NCI-H748 treated with DMSO at 0.1 percent for 48 hours (cell line): Measurements from ENCODE around the gene RELL1.
A peak's percentile ranks its signal among the peaks of the same experiment; 100 is the strongest.
"Not testable (repeated sequence)": the region's sequence is repeated elsewhere in the genome, so short reads cannot be mapped to it uniquely, and the experiment has no call there.

Source experiments
- DNase-seq: peaks from one replicate; lab custom pipeline; 2025; lab: John Stamatoyannopoulos, UW

Gene RELL1

GRCh38 chr4:37693030-37693429, 6.9 kb upstream of the RELL1 start:
- DNase-seq, result no peak

- DNase-seq, result no peak
Measured at GRCh38 chr4:37690976-37691375, 4.8 kb upstream of the RELL1 start.

GRCh38 chr4:37689353-37690095, 3.3 kb upstream of the RELL1 start:
- DNase-seq, result no peak

- DNase-seq, result no peak
Measured at GRCh38 chr4:37687681-37688080, 1.5 kb upstream of the RELL1 start.

- DNase-seq, result peak; percentile 68
Measured at GRCh38 chr4:37687194-37687562, 1.0 kb upstream of the RELL1 start.

- no peak for DNase-seq
Measured at GRCh38 chr4:37685823-37686372, 278 bp downstream of the RELL1 start.

- no peak for DNase-seq
Measured at GRCh38 chr4:37685161-37685822, 884 bp downstream of the RELL1 start.

GRCh38 chr4:37684154-37684553, 2.0 kb downstream of the RELL1 start:
- no peak for DNase-seq

GRCh38 chr4:37682701-37683401, 3.3 kb downstream of the RELL1 start:
- DNase-seq, result no peak

- no peak for DNase-seq
Measured at GRCh38 chr4:37680089-37680488, 6.1 kb downstream of the RELL1 start.

- no peak for DNase-seq
Measured at GRCh38 chr4:37679301-37679700, 6.9 kb downstream of the RELL1 start.

- DNase-seq, result no peak
Measured at GRCh38 chr4:37678624-37679023, 7.6 kb downstream of the RELL1 start.

GRCh38 chr4:37675587-37676290, 10.4 kb downstream of the RELL1 start:
- DNase-seq, result no peak

- DNase-seq, result no peak
Measured at GRCh38 chr4:37674439-37674838, 11.7 kb downstream of the RELL1 start.

- no peak for DNase-seq
Measured at GRCh38 chr4:37673538-37674192, 12.5 kb downstream of the RELL1 start.

- no peak for DNase-seq
Measured at GRCh38 chr4:37671072-37671471, 15.1 kb downstream of the RELL1 start.

- DNase-seq, result no peak
Measured at GRCh38 chr4:37670249-37670648, 15.9 kb downstream of the RELL1 start.

GRCh38 chr4:37669124-37669523, 17.1 kb downstream of the RELL1 start:
- DNase-seq, result not testable (repeated sequence)

- DNase-seq, result no peak
Measured at GRCh38 chr4:37667197-37668100, 18.7 kb downstream of the RELL1 start.

GRCh38 chr4:37666625-37667071, 19.5 kb downstream of the RELL1 start:
- no peak for DNase-seq
